Activated CD8-positive, alpha-beta memory T cell treated with anti-CD3 and anti-CD28 coated beads for 48 hours (primary cell): ENCODE data around the gene AHDC1.
"Not testable (repeated sequence)": the region's sequence is repeated elsewhere in the genome, so short reads cannot be mapped to it uniquely, and the experiment has no call there.

ENCODE experiments used
- DNase-seq, 3 experiments: peaks; one replicate each; pipeline ENCODE4 v3.0.0-alpha.2; 2020; ENCODE audit warnings: low read depth in 2 of 3, low spot score in 2 of 3

AHDC1 gene

DNA sequence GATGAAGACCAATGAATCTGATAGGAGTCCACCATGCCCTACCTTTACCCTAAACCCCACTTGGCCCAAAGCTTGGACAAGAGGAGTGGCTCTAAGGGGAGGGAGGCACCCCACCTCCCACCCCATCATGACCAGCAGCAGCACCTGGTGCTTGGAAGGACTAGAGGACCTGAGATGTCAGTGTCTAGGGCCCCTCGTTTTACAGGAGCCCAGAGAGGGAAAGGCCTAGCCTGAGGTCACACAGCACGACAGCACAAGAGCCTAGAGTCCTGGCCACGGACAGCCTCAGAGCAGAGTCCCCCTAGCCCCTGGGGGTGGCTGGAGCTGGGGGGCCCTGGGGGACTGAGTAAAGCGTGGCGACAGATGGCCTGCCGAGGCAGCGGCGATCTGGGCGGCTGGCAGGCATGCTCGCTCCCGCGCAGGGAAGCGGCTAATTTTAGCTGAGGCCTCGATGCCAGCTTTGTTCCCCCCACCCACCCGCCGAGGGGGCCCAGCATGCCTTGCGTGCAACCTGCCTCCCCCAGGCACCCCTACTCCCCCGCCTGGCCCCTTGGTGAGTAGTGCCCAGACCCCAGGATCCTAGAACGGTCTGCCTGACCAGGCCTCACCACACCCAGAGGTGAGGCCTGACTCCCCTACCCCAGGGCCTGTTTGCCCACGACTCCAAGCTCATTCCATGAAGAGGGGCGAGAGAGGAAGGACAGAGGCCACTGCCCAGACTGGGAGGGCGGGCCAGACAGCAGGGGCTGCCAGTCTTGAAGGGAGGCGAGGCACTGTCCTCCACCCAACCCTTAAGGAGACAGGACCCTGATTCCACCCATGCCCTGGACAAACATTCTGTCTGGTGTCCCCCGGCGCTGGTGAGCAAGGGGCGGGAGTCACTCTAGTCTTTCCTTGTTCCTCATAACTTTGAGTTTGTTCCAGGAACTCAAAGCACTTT lies 39.0 kb downstream of the AHDC1 start:
- DNase-seq, result no peak

DNA sequence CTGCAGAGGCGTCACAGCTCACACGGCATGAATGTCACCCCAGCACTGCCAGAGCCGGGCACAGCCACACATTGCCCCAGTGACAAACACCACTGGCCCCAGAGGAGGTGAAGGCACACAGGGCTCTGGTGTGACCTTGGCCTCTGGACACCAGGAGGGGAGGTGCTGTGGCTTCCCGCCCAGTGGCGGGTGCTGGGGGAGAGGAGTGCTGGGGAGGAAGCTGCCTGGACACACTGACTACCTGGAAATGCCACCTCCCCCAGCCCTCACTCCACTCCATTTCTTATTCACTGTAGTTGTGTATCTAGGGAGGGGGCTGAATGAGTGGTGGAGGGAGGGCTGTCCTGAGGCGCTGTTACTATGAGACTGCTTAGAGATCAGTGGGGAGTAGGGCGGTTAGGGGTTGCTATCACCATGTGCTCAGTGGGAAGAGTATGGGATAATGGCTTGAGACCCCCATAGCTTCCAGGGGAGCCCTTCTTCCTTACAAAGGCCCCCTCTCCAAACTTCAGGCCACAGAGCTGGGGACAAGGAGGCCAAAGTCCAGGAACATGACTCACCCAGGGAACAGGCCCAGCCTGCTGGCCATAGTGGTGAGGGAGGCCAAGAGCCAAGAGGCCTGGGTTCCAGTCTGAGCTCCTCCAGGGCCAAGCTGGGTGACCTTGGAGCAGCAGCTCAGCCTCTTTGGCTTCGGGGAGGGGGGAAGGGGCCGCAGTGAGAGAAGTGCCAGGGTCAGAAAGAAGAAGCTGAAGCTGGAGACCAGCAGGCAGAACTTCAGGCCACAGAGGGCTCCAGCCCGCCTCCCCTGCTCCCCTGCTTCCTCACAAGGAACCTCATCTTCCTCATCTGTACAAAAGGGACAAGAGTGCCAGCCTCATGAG lies 40.1 kb downstream of the AHDC1 start:
- DNase-seq, result no peak

DNA sequence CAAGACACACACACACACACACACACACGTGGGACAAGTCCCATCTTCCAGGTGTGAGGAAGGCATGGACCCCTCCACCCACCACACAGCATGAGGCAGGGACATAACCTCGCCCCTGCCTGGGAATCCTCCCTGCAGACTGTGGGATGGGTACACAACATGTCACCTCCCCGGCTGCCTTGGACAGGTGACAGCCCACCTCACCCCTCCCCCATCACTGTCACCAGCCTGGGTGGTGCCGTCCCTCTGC lies 40.7 kb downstream of the AHDC1 start:
- no peak for DNase-seq

DNA sequence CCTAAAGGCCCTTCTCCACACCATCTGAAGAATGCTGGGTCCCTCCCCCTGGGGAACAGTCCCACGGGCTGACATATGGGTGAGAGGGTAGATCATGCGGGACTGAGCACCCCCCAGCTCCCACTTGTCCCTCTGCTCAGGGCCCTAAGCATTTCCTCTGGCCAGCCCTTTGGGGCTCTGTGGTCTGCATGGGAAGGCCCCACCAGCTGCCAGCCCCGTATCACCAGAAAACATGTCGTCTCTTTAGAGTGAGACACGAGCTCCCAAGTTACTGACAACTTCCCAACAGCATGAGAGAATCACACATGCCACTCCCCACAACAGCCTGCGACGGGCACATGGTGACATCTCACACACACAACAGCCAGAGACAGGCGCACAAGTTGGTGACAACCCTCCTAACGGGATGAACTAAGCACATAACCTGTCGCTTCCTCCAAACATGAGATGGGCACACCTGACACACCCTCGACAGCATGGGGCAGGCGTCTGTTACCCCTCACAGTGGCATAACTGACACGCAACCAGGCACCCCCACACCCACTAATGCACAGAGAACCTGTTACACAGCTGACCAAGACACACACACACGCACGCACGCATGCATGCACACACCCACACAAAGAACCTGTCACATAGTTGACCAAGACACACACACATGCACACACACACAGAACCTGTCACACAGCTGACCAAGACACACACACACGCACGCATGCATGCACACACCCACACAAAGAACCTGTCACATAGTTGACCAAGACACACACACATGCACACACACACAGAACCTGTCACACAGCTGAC lies 41.2 kb downstream of the AHDC1 start:
- DNase-seq, result no peak

DNA sequence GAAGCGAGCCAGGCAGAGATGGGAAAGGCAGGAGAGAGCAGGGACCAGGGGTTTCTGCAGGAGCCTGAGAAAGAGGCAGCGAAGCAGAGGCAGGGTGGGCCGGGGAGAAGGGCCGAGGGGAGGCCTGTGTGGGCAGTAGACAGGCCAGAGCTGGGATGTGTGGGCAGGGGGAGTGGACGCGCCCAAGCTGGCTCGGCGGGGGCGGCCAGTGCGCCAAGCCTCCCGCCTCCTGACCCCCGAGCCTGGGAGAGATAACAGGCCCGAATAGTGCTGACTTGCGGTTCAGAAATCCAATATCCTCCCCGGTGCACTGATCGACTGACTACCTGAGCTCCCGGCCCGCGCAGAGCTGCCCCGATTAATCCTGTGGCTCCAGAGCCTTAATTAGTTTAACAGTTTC lies 41.9 kb downstream of the AHDC1 start:
- no peak for DNase-seq

DNA sequence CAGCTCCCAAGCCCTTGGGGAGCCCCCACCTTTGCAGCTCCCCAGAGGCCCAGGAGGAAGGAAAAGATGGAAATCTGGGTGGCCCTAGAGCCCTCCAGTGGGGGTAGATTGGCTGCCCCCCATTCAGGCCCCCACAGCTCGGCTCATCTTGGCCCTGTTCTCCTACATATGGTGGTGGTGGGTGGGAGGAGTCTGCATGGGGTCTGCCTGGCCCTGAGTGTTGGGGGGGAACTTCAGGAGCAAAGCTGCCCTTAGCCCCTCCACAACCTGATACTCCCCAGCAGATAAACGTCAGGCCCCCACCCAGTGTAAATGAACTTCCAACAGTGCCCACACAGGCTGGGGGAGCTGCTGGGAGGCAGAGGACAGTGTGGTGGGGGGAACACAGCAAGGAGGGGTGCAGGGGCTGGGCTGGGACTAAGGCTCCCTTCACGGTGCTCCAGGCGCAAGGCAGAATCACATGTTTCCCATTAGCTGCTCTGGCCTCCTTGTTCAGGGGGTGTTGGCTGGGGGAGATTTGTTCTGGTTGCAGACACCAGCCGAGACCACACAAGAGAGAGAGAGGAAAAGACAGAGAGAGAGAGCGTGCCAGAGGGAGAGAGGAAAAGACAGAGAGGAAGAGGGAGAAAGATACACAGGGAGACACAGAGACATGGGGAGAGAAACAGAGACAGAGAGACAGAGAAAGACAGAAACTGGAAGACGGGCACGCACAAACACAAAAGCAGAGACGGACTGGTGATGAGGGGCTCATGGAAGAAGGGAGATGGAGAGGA lies 42.6 kb downstream of the AHDC1 start:
- no peak for DNase-seq

DNA sequence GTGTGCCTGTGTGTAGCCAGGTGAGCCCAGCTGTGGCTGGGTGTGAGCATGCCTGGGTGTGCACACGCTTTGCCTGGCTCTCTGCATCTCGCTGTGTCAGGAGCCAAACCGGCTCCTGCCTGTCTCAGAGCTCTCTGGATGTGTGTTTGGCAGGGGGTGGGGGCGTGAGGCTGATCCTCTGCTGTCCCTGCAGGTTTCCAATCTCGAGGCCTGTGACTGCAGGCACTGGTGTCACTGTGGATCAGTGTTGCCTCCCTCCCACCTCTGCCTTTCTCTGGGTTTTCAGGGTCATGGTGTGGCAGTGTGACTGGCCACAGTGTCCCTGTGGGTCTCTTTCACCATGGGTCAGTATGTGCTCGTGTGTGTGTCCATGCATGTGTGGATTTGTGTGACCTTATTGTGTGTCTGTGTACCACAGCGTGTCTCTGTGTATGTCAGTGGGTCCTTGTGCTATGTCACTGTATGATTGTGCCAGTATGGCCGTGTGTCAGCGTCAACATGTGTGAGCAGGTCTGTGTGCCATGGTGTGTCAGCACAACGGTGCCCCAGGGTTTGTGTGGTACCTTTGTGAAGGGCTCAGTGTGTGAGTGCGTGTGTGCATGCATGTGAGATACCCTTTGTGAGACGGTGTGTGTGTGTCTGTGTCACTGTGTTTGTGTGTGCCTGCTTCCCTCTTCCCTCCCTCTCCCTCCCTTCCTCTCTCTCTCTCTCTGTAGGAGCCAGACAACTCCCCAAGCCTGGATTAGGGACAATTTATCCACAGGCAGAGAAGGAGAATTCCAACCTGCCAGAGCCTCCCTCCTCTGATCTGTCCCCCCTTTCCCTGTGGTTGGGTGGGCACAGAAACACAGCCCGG lies 43.4 kb downstream of the AHDC1 start:
- DNase-seq, result no peak

DNA sequence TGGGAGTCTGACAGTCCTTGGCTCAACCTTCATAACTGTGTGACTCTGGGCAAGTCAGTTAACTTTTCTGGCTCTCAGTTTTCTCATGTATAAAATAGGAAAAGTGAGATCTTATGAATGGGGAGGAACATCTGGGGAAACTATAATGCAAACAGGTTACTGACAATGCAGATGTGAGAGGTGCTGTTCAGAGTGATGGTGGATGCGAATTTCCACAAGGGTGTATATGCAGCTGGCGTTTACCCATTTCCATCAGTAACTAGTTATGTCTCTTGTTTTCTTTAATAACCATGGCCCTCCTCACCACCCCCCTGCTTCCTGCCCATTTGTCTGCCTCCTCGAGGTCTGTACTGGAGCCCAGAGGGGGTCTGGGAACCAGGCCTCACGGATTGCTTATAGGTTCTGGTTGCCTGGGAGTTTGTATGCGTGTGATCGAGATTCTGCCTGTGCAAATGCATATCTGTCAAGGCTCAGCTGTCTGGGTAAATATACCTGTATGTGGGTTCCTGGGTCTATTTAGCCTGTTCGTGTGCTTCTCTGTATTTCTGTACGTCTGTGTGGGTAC lies 44.4 kb downstream of the AHDC1 start:
- DNase-seq, result no peak

DNA sequence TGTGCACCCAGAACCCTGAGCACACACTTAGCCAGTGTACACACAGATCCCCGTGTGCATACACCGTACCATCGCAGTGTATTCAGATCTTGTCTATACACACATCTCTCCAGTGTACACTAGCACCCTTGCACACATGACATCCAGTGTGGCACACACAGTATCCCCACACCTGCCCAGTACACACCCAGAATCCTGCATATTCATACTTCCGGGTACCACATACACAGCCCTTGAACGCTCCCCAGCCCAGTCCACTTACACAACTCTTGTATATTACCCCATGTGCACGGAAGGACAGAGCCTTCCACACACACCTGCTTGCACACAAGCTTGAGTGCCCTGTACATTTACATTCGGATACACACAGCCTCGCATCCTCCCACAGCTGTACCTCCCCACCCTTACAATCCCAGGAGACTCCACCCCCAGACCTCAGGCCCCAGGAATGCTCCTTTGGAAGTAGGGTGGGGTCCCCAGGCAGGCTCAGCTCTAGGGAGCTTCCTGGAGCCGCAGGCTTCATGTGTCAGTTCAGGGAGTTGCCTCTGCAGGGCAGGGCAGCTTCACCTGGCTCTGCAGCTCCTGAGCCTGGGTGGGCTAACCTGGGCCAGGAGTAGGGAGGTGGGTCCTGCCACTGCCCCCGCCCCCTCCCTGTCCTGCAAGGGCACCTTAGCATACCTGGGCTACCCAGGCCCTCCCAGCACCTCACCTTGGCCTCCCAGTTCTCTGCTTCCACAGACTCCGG lies 46.2 kb downstream of the AHDC1 start:
- no peak for DNase-seq

DNA sequence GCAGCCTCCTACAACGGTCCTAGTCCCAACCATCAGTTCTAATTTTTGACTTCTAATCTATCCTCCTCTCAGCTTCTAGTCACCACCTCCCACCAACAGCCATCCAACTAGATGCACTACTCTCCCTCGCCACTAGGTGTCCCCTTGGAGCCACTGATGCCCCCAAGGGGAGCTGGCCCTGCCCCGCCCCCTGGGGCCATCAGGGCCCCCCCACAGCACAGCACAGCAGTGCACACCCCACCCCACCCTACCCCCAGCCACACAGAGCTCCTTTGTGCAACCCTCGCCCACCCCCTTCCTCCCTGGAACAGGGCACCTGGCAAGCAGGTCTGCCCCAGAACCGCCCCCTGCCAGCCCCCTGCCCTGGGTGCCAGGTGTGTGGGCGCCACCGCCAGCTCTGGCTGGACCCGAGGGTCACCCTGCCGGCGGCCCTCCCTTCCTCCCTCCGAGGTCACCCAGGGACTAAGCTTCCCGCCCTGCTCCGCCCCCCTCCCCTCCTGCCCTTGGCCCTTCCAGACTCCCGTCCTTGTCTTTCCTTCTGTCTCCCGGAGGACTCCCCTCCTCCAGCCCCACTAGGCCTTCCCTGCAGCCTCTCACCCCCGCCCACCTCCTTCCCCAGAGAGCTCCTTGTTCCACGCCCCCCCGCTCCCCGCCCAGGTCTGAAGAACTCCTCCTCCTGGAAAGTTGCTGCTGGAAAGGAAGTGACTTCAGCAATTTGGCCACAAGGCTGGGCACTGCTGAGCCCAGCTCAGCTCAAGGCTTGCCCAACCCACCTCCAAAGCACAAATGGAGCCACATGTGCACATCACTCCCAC lies 47.0 kb downstream of the AHDC1 start:
- peak; percentile 38 to 66 (median 59) for DNase-seq

DNA sequence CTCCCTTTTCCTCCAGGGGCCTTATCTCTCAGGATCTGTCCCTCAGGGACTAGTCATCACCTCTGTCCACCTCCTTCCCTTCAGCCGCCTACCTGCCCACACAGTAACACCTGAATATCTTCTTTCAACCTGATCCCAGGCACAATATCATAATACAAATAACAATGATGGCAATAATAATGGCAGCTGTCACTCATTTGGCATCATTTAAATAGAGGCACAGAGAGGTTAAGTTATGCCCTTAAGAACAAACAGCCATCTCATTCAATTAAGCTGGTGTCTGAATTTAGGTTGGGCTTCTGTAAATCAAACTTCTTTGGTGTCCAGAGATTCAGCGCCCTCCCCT lies 47.5 kb downstream of the AHDC1 start:
- no peak for DNase-seq

DNA sequence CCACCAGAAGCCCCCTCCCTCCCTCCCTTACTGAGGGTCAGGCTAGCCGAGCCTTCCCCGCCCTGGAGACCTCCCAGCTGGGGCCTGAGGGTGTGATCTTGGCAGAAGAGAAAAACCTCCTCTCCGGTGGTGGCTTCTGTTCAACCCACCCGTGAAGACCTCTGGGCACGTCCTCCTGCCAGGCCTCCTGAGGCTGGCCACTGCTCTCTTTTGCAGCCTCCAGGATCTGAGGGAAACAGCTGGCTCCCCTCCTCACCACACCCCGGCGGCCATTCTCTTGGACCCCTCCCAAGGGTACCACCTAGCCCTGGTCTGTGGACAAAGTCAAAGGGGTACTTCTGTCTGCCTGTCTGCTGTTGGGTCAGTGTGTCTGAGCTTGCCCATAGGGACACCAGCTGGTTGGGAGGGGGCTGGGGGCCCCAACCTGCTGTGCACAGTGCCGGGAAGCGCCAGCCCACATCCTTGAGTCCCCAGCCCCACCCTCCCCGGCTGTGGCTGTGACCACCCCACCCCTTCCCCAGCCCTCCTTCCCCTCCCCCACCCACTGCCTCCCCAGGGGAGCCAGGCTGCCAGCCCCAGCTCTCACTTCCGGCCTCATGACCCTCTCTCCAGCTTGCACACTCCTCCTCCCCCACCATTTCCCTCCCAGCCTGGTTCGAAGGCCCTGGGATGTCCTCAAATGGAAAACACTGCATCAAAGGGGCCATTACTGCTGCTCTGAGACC lies 48.1 kb downstream of the AHDC1 start:
- no peak for DNase-seq

DNA sequence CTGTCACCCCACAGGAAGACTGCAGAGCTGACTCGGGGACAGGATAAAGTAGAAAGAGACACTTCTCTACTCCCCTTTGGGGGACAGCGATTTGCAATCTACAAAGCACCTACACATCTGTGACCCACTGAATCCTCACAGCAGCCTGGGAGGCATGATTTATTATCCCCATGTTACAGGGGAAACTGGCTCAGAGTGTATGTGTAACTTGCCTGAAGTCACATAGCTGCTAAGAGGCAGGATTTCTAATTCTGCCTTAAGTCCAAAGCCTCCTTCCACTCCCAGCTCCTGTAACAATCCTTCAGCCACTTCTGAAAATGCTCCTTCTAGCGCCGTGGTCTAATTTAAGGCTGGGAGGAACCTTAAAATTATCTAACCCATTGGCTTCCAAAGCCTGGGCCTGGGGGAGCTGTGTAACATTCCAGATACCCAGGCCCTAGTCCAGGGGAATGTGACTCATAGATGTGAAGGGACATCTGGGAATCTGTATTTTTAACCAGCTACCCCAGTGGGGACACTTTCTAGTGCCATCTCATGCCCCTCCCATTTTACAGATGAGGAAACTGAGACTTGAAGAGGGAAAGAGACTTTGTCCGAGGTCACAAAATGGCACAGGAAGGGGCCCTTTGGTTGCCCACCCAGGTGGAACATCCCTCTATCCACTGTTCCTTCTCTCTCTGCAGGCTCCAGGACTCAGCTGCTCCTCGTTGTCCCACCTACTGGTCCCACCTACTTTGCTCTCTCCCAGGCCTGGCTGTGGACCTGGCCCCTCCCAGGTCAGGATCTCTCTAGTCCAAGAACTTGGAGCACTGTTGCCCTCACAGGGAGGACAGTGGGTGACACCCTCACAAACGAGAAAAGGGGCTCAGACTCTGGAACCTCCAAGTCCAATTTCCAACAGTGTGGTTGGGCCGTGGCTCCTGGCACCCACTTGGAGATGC lies 48.9 kb downstream of the AHDC1 start:
- no peak for DNase-seq

DNA sequence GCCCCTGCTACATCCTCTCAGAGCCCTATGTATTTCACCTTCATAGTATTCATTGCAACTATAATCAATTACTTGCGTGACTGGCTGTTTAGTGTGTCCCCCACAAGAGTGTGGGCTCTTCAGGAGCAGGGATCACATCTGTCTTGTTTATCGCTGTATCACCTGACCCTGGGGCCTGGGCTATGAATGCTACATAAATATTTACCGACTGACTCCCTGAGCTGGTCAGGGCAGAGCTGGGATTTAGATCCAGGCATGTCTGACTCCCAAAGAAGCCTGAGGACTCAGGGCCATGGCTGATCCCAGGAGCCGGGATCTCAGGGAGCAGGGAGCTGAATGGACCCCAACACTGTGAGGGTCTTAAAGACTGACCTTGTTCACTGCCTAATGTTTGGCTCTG lies 49.7 kb downstream of the AHDC1 start:
- no peak for DNase-seq

DNA sequence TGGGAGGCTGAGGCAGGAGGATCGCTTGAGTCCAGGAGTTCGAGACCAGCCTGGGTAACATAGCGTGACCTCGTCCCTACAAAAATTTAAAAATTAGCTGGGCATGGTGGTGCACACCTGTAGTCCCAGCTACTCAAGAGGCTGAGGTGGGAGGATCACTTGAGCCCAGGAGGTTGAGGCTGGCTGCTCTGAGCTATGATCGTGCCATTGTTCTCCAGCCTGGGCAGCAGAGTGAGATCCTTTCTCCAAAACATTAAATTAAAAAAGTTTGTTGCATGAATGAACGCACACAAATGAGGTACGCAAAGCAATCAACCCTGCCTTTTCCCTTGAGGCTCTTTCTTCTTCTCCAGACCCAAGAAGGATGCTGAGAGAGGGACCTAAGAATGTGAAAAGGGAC lies 50.1 kb downstream of the AHDC1 start:
- DNase-seq, result not testable (repeated sequence)

DNA sequence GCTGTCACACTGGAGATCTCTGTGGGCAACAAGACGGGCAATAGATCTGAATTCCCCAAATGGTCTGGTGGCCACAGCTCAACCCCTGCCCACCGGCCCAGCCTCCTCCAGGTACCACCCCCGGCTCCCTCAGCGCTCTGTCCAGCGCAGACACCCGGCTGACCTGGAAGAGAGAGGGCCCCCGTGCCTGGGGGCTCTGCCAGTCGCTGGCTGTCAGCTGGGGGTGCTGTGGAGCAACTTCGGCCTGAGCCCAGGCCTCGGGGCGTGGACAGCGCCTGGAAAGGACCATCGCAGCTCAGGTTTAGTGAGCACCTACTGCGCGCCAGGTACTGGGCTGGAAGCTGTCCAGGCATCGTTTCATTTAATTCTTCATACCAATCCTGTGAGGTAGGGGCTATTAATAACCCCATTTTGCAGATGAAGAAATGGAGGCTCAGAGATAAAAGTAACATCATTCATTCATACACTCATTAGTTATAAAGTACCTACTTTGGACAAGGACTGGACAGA lies 51.0 kb downstream of the AHDC1 start:
- no peak for DNase-seq
